ENCODE measurements around the gene MACF1. TPM values are rescaled to one million over a fixed set of nuclear protein-coding genes. Genes with fewer than 3 reads are reported as not detected.
A peak's percentile ranks its signal among the peaks of the same experiment; 100 is the strongest.

The MACF1 gene
- total RNA-seq, 3 donors from 2014 or later, result 279 to 350 (median 325) TPM

- Histone ChIP-seq H3K27ac (peak overlapping the region in 1 of 2 donors; percentile 52), H3K9me3 (no peaks in the 10 kb centered on the region), H3K36me3 (no peaks in the 10 kb centered on the region), H3K4me1 (peaks cover 0 to 26% of the 10 kb centered on the region in 2 donors), H3K27me3 (no peaks in the 10 kb centered on the region), H3K4me3 (no peak overlapping the region)
- no peak for DNase-seq (ENCODE audit: low spot score in 2 of 2)
- intact Hi-C loops (cut with DNase I; ENCODE audit: low total_unique reads), result no loop called here
- TF ChIP-seq POLR2A (IDR thresholded peaks at IDR 0.05) (no peak), POLR2AphosphoS5 (IDR thresholded peaks at IDR 0.05) (peak in 1 of 3 donors; percentile 29)
These were observed 36.8 kb upstream of the MACF1 start for GRCh38 chr1:39167632-39168209.

- Histone ChIP-seq H3K9me3 (no peaks in the 10 kb centered on the region), H3K36me3 (no peaks in the 10 kb centered on the region), H3K27me3 (no peaks in the 10 kb centered on the region), H3K27ac (peak overlapping the region in 1 of 2 donors; percentile 52), H3K4me1 (peaks cover 0 to 34% of the 10 kb centered on the region in 2 donors), H3K4me3 (no peak overlapping the region)
- no peak for DNase-seq (ENCODE audit: low spot score in 2 of 2)
- intact Hi-C loops (cut with DNase I; ENCODE audit: low total_unique reads), result no loop called here
- TF ChIP-seq CTCF (IDR thresholded peaks at IDR 0.05) (no peak), POLR2AphosphoS5 (IDR thresholded peaks at IDR 0.05) (no peak)
These were observed 36.0 kb upstream of the MACF1 start for GRCh38 chr1:39168301-39169080.

GRCh38 chr1:39170731-39171667 lies 33.5 kb upstream of the MACF1 start:
- H3K4me3 ChIP-seq, result no peak overlapping the region
- TF ChIP-seq POLR2A (IDR thresholded peaks at IDR 0.05) (no peak), POLR2AphosphoS5 (IDR thresholded peaks at IDR 0.05) (no peak), CTCF (IDR thresholded peaks at IDR 0.05) (no peak)
- no peaks in the 10 kb centered on the region for H3K9me3 ChIP-seq
- intact Hi-C loops (cut with DNase I; ENCODE audit: low total_unique reads), result no loop called here
- no peaks in the 10 kb centered on the region for H3K36me3 ChIP-seq
- no peak for DNase-seq (ENCODE audit: low spot score in 2 of 2)
- H3K27me3 ChIP-seq, result no peaks in the 10 kb centered on the region
- H3K27ac ChIP-seq, result peak overlapping the region; percentile 13 to 55
- peaks cover 5 to 39% of the 10 kb centered on the region in 2 donors for H3K4me1 ChIP-seq

- Histone ChIP-seq H3K27ac (peak overlapping the region; percentile 87 to 89), H3K9me3 (no peaks in the 10 kb centered on the region), H3K27me3 (no peaks in the 10 kb centered on the region), H3K4me1 (peaks cover 5 to 39% of the 10 kb centered on the region in 2 donors), H3K4me3 (peak overlapping the region in 1 of 3 donors; percentile 29), H3K36me3 (no peaks in the 10 kb centered on the region)
- intact Hi-C loops (cut with DNase I; ENCODE audit: low total_unique reads), result no loop called here
- DNase-seq (ENCODE audit: low spot score in 2 of 2), result no peak
- TF ChIP-seq CTCF (IDR thresholded peaks at IDR 0.05) (no peak), POLR2AphosphoS5 (IDR thresholded peaks at IDR 0.05) (no peak), POLR2A (IDR thresholded peaks at IDR 0.05) (no peak)
These were observed 31.1 kb upstream of the MACF1 start for GRCh38 chr1:39173119-39173994.

- intact Hi-C loops (cut with DNase I; ENCODE audit: low total_unique reads), result no loop called here
- H3K27me3 ChIP-seq, result no peaks in the 10 kb centered on the region
- H3K4me3 ChIP-seq, result peak overlapping the region in 1 of 3 donors; percentile 29
- DNase-seq (ENCODE audit: low spot score in 2 of 2), result no peak
- H3K9me3 ChIP-seq, result no peaks in the 10 kb centered on the region
- peak overlapping the region; percentile 87 to 89 for H3K27ac ChIP-seq
- H3K36me3 ChIP-seq, result no peaks in the 10 kb centered on the region
- TF ChIP-seq POLR2A (IDR thresholded peaks at IDR 0.05) (no peak), POLR2AphosphoS5 (IDR thresholded peaks at IDR 0.05) (no peak), CTCF (IDR thresholded peaks at IDR 0.05) (no peak)
- peaks cover 5 to 45% of the 10 kb centered on the region in 2 donors for H3K4me1 ChIP-seq
These were observed 30.5 kb upstream of the MACF1 start for GRCh38 chr1:39173995-39174380.

Measured in breast epithelium (tissue), 4 donors.